ENCODE results near the gene HPGDS.

GRCh38 chr4:94359838-94360237 is 17.2 kb upstream of the HPGDS start:
- no peak for TF ChIP-seq POLR2A (IDR thresholded peaks at IDR 0.05)
- no peak for TF ChIP-seq CTCF (IDR thresholded peaks at IDR 0.05)

Measured in Peyer's patch (tissue), 4 donors.